Astrocyte (in vitro differentiated cells and primary cell): Measurements from ENCODE around the gene TMIGD3. TPM values are rescaled to one million over a fixed set of nuclear protein-coding genes. Genes with fewer than 3 reads are reported as not detected.
A peak's percentile ranks its signal among the peaks of the same experiment; 100 is the strongest.

Experiments used
- DNase-seq: peaks from one replicate; pipeline ENCODE4 v3.0.0-alpha.2; 2010; ENCODE audit warnings: low read depth
- FAIRE-seq: peaks from 2 replicates; lab custom pipeline; 2011; peaks lifted over from hg19 to GRCh38; lab: Jason Lieb, UNC
- H2AFZ ChIP-seq: 2 replicates; pipeline ENCODE4 v1.6.0; 2012; ENCODE audit warnings: low read depth, low read length, inconsistent platforms
- H3K27ac ChIP-seq: 2 replicates; pipeline ENCODE4 v1.5.1; 2011; ENCODE audit warnings: low read depth, low read length, inconsistent platforms
- H3K27me3 ChIP-seq: 2 replicates; pipeline ENCODE4 v1.6.0; 2011; ENCODE audit warnings: low read length, inconsistent platforms; ENCODE audit not compliant: insufficient read depth
- H3K36me3 ChIP-seq: 2 replicates; pipeline ENCODE4 v1.5.1; 2011; ENCODE audit warnings: low read length, inconsistent platforms; ENCODE audit not compliant: insufficient read depth
- H3K4me1 ChIP-seq: 2 replicates; pipeline ENCODE4 v1.5.1; 2011; ENCODE audit warnings: low read length, inconsistent platforms; ENCODE audit not compliant: insufficient read depth
- H3K4me2 ChIP-seq: 2 replicates; pipeline ENCODE4 v1.6.0; 2012; ENCODE audit warnings: low read length, inconsistent platforms
- H3K4me3 ChIP-seq: 2 replicates; pipeline ENCODE4 v1.5.1; 2011; ENCODE audit warnings: low read depth, mild to moderate bottlenecking, low read length, inconsistent platforms; ENCODE audit not compliant: insufficient read depth
- H3K79me2 ChIP-seq: 2 replicates; pipeline ENCODE4 v1.6.0; 2012; ENCODE audit warnings: mild to moderate bottlenecking, low read length, inconsistent platforms; ENCODE audit not compliant: insufficient read depth
- H3K9ac ChIP-seq: 2 replicates; pipeline ENCODE4 v1.6.0; 2012; ENCODE audit warnings: mild to moderate bottlenecking, low read length, inconsistent platforms
- H3K9me3 ChIP-seq: 2 replicates; pipeline ENCODE4 v1.5.1; 2012; ENCODE audit warnings: low read depth, mild to moderate bottlenecking, low read length, inconsistent platforms; ENCODE audit not compliant: insufficient read depth
- H4K20me1 ChIP-seq: 2 replicates; pipeline ENCODE4 v1.6.0; 2012; ENCODE audit warnings: low read length, inconsistent platforms; ENCODE audit not compliant: insufficient read depth
- H3K27ac Mint-ChIP-seq: one replicate; pipeline ENCODE4 v1.8.0; 2021; ENCODE audit warnings: mild to moderate bottlenecking, mixed read lengths; ENCODE audit not compliant: unreplicated experiment
- H3K27me3 Mint-ChIP-seq: one replicate; pipeline ENCODE4 v1.8.0; 2021; ENCODE audit warnings: low read depth, mixed read lengths; ENCODE audit not compliant: unreplicated experiment
- H3K36me3 Mint-ChIP-seq: one replicate; pipeline ENCODE4 v1.8.0; 2021; ENCODE audit warnings: low read depth, mixed read lengths; ENCODE audit not compliant: unreplicated experiment
- H3K4me1 Mint-ChIP-seq: one replicate; pipeline ENCODE4 v1.8.0; 2021; ENCODE audit warnings: low read depth, mixed read lengths; ENCODE audit not compliant: unreplicated experiment
- H3K4me3 Mint-ChIP-seq: one replicate; pipeline ENCODE4 v1.8.0; 2021; ENCODE audit warnings: mild to moderate bottlenecking, moderate library complexity, mixed read lengths; ENCODE audit not compliant: unreplicated experiment
- H3K9me3 Mint-ChIP-seq: one replicate; pipeline ENCODE4 v1.8.0; 2021; ENCODE audit warnings: mild to moderate bottlenecking, mixed read lengths; ENCODE audit not compliant: unreplicated experiment
- EZH2 ChIP-seq: IDR thresholded peaks from 2 replicates; pipeline ENCODE4 v1.6.1; 2012; ENCODE audit warnings: mild to moderate bottlenecking, low read length, inconsistent platforms; ENCODE audit not compliant: insufficient read depth
- total RNA-seq: library from RNA; stranded (reverse); gene quantifications from 2 replicates; pipeline ENCODE4 v1.2.1, GENCODE V29; 2021
- TF ChIP-seq, protein P1 (sequence below): IDR thresholded peaks from 2 replicates; pipeline ENCODE4 v1.5.1; 2011; ENCODE audit warnings: low read depth, mild to moderate bottlenecking, inconsistent platforms, low read length, moderate library complexity; ENCODE audit not compliant: insufficient read depth

TMIGD3 gene
- total RNA-seq, 1 donor from 2014 or later: not detected

GRCh38 chr1:111446546-111446945, 56.9 kb downstream of the TMIGD3 start:
- Mint-ChIP-seq H3K27ac (no peak overlapping the region), H3K4me1 (peaks cover 21% of the 10 kb centered on the region), H3K4me3 (no peak overlapping the region), H3K36me3 (peaks cover 9% of the 10 kb centered on the region), H3K9me3 (peaks cover 2% of the 10 kb centered on the region), H3K27me3 (no peaks in the 10 kb centered on the region)
- DNase-seq: no peak
- H3K9ac ChIP-seq: no peak overlapping the region
- H3K9me3 ChIP-seq: no peaks in the 10 kb centered on the region
- H3K4me2 ChIP-seq: peak overlapping the region; percentile 88
- H3K36me3 ChIP-seq: peaks cover 59% of the 10 kb centered on the region
- no peaks in the 10 kb centered on the region for H3K27me3 ChIP-seq
- no peak overlapping the region for H3K27ac ChIP-seq
- H2AFZ ChIP-seq: no peak overlapping the region
- H3K79me2 ChIP-seq: peaks cover 62% of the 10 kb centered on the region
- no peak for FAIRE-seq
- H3K4me3 ChIP-seq: no peak overlapping the region
- peaks cover 47% of the 10 kb centered on the region for H4K20me1 ChIP-seq
- TF ChIP-seq EZH2: no peak
- TF ChIP-seq, protein P1, sequence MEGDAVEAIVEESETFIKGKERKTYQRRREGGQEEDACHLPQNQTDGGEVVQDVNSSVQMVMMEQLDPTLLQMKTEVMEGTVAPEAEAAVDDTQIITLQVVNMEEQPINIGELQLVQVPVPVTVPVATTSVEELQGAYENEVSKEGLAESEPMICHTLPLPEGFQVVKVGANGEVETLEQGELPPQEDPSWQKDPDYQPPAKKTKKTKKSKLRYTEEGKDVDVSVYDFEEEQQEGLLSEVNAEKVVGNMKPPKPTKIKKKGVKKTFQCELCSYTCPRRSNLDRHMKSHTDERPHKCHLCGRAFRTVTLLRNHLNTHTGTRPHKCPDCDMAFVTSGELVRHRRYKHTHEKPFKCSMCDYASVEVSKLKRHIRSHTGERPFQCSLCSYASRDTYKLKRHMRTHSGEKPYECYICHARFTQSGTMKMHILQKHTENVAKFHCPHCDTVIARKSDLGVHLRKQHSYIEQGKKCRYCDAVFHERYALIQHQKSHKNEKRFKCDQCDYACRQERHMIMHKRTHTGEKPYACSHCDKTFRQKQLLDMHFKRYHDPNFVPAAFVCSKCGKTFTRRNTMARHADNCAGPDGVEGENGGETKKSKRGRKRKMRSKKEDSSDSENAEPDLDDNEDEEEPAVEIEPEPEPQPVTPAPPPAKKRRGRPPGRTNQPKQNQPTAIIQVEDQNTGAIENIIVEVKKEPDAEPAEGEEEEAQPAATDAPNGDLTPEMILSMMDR: no peak
- H3K4me1 ChIP-seq: peaks cover 13% of the 10 kb centered on the region

DNA sequence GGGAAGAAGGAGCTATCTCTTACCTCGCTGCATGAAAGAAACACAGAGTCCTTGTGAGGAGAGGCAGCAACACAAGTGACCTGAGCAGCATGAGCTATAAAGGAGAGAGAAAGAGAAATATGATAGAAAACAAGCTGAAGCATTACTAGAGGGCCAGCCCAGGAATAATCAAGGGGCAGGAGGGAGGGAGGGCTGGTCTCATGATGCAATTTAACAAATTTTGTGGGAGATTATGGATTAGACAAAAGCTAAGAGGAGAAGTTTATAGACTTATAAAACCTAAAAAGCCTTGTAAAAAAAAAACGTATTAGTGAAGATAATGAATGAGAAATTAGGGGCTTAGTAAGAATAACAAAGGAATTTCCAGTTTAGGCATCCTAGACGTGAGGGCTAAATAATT, 59.4 kb downstream of the TMIGD3 start:
- Histone ChIP-seq H3K4me1 (peaks cover 5% of the 10 kb centered on the region), H2AFZ (no peak overlapping the region), H3K9ac (no peak overlapping the region), H3K9me3 (no peaks in the 10 kb centered on the region), H3K4me2 (no peak overlapping the region), H3K27ac (no peak overlapping the region), H4K20me1 (peaks cover 47% of the 10 kb centered on the region), H3K36me3 (peaks cover 61% of the 10 kb centered on the region), H3K27me3 (no peaks in the 10 kb centered on the region), H3K79me2 (peaks cover 39% of the 10 kb centered on the region), H3K4me3 (no peak overlapping the region)
- TF ChIP-seq EZH2: no peak
- TF ChIP-seq, protein P1: no peak
- H3K4me3 Mint-ChIP-seq: no peak overlapping the region
- H3K27ac Mint-ChIP-seq: peak overlapping the region; percentile 16
- H3K9me3 Mint-ChIP-seq: peaks cover under 1% of the 10 kb centered on the region
- FAIRE-seq (no peak), DNase-seq (no peak)
- H3K27me3 Mint-ChIP-seq: no peaks in the 10 kb centered on the region
- peaks cover 15% of the 10 kb centered on the region for H3K36me3 Mint-ChIP-seq
- H3K4me1 Mint-ChIP-seq: peaks cover 15% of the 10 kb centered on the region

DNA sequence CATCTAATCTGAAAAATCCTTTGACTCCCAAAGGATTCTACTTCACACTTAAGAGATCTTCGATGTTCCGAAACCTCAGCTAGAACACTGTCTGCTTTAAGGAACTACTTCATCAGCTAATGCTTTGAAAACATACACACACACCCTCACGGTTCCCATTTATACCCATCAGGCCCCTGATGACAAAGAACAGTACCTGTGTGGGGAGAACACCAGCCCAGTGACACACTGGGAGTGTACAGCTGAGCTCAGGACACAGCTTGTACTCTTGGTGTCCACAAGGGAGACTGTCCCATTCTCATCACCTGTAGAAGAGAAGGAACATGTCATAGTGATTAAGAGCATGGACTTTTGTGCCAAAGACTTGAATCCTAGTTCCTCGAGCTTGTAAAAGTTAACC, 61.0 kb downstream of the TMIGD3 start:
- peaks cover 11% of the 10 kb centered on the region for H3K4me1 Mint-ChIP-seq
- Histone ChIP-seq H3K27me3 (no peaks in the 10 kb centered on the region), H3K9me3 (no peaks in the 10 kb centered on the region), H3K27ac (no peak overlapping the region), H3K9ac (no peak overlapping the region), H3K4me2 (no peak overlapping the region), H3K79me2 (peaks cover 23% of the 10 kb centered on the region), H3K36me3 (peaks cover 69% of the 10 kb centered on the region), H3K4me3 (no peak overlapping the region), H4K20me1 (peaks cover 38% of the 10 kb centered on the region), H2AFZ (no peak overlapping the region), H3K4me1 (no peaks in the 10 kb centered on the region)
- FAIRE-seq (no peak), DNase-seq (no peak)
- no peak overlapping the region for H3K27ac Mint-ChIP-seq
- H3K36me3 Mint-ChIP-seq: peaks cover 18% of the 10 kb centered on the region
- H3K9me3 Mint-ChIP-seq: no peaks in the 10 kb centered on the region
- TF ChIP-seq, protein P1: no peak
- no peak for TF ChIP-seq EZH2
- no peaks in the 10 kb centered on the region for H3K27me3 Mint-ChIP-seq
- H3K4me3 Mint-ChIP-seq: no peak overlapping the region
